ENCODE measurements around the gene MRPL45. TPM values are rescaled to one million over a fixed set of nuclear protein-coding genes. Genes with fewer than 3 reads are reported as not detected.

Gene MRPL45
- total RNA-seq = 31.3 TPM

GRCh38 chr17:38296834-38297517 is at the start of gene MRPL45:
Gene MRPL45 (plus strand): TSS chr17:38297168. CDS start chr17:38297184, 16 bp downstream.

GRCh38 chr17:38343608-38344419 is 46.8 kb downstream of the MRPL45 start, which contains the start of gene GPR179:
Gene GPR179 (minus strand): TSS chr17:38343956. CDS start chr17:38343789, 167 bp downstream.

GRCh38 chr17:38351412-38352222 is 54.6 kb downstream of the MRPL45 start, which contains the start of gene SOCS7:
Gene SOCS7 (plus strand): TSS chr17:38351844. CDS start chr17:38352053, 209 bp downstream.

Other genes starting within 250 kb of the MRPL45 start
- not detected for gene TBC1D3C, start 228.5 kb upstream of the MRPL45 start, total RNA-seq
- gene TBC1D3E, start 169.2 kb upstream of the MRPL45 start, total RNA-seq = not detected
- gene TBC1D3, start 104.6 kb upstream of the MRPL45 start, total RNA-seq = not detected
- gene GPR179, start 46.8 kb downstream of the MRPL45 start, total RNA-seq = 10.4 TPM
- 37.7 TPM for gene SOCS7, start 54.7 kb downstream of the MRPL45 start, total RNA-seq
- gene ARHGAP23, start 131.3 kb downstream of the MRPL45 start, total RNA-seq = 73.6 TPM